GM12874 (cell line): ENCODE results near the gene C1GALT1C1.

Experiments used
- TF ChIP-seq, protein P1 (sequence below): IDR thresholded peaks from 2 replicates; pipeline ENCODE4 v1.5.1; 2011; ENCODE audit warnings: low read depth, mild to moderate bottlenecking, control low read depth, low read length, moderate library complexity; ENCODE audit not compliant: insufficient read depth

C1GALT1C1 gene

DNA sequence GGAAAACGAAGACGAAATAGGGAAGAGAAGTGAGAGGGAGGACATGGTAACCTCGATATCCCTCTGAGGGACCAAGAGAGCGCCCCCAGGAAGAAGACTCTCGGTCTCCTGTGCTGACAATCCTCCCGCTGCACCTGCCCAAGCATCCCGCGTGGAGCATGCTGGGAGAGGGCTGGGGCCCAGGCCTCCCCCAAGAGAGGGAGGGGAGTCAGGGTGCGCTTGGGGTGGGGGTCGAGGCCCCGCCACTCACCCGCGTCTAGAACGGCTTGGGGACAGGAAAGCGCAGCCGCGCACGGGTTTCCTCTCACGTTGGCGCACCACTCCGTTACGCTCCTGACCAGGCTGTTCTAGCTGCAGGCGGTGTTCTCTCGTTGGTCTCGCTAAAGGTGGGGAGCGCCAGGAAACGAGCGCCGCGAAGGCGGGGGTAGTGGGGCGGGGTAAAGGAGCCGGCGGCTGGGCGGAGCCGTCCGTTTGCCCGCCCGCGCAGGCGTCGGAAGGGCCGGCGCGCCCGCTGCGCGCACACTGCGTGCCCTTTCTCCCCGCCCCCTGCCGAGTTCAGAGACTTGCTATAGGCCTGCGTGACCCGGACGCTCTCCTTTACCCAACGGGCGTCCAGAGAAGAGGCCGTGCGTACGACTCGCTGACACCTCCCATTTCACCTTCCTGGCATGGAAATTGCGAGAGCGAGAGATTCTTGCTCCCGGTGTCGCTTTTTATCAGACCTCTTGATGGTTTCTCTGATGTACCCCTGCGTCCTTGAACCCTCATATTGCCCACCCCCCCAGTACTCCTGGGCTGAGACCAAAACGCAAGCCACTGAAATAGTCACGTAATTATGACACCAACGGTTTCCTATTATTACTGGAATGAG lies at the start of gene C1GALT1C1:
TSS of gene C1GALT1C1 (minus strand) at position 388 of the 871 bp plus-strand sequence. CDS start 2,888 bp downstream, outside the sequence.
- TF ChIP-seq, protein P1, sequence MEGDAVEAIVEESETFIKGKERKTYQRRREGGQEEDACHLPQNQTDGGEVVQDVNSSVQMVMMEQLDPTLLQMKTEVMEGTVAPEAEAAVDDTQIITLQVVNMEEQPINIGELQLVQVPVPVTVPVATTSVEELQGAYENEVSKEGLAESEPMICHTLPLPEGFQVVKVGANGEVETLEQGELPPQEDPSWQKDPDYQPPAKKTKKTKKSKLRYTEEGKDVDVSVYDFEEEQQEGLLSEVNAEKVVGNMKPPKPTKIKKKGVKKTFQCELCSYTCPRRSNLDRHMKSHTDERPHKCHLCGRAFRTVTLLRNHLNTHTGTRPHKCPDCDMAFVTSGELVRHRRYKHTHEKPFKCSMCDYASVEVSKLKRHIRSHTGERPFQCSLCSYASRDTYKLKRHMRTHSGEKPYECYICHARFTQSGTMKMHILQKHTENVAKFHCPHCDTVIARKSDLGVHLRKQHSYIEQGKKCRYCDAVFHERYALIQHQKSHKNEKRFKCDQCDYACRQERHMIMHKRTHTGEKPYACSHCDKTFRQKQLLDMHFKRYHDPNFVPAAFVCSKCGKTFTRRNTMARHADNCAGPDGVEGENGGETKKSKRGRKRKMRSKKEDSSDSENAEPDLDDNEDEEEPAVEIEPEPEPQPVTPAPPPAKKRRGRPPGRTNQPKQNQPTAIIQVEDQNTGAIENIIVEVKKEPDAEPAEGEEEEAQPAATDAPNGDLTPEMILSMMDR: no peak

GRCh38 chrX:120677004-120677652 lies 47.3 kb upstream of the C1GALT1C1 start:
- TF ChIP-seq, protein P1: no peak

DNA sequence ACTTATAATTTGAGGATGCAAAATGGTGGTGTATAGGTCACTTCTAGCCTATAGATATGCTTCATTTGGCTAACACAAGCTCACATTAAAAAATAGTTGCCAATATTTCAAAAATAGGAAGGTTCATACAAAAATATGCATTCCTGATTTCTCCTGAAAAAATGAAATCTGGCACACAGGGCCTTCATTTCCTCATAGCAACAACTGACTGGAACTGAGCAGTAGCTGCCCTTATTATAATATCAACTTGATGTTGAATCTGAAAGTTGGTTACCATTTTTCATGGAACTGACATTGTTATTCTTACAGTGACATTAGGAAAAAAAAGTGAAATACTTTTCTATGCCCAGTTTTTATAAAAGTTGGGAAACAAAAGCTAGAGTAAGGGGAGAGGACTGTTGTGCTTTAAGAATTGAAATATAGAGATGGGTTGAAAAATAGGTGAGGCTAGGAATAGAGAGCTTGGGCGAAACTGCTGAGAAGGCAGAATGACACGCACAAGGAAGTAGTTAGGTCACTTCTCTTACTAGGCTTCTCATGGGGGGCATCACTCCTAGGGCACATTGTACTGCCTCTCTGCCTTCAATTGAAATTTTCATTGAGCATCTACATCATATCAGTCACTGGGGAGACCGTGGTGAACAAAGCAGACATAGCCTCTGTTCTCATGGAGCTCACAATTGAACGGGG lies 43.1 kb upstream of the C1GALT1C1 start:
- TF ChIP-seq, protein P1: no peak

- TF ChIP-seq, protein P1: no peak
Measured at GRCh38 chrX:120672389-120672788, 42.5 kb upstream of the C1GALT1C1 start.

DNA sequence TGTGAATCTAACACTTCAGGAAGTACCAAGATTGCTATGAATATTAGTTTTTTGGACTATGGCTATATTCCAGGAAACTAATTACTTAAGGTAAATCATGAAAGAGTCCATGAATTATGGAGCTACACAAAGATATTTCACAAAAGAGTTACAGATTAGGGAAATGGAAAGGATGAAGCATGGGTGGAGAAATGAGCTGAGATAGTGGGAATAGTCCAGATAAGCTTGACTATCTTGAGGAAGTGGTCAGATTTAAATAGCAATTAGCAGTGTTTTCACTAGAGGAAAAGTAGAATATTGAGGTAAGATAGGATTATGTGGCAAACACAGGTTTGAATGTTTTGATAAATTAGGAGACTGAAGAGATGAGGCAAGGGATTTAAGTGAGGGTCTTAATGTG lies 42.1 kb upstream of the C1GALT1C1 start:
- TF ChIP-seq, protein P1: no peak

DNA sequence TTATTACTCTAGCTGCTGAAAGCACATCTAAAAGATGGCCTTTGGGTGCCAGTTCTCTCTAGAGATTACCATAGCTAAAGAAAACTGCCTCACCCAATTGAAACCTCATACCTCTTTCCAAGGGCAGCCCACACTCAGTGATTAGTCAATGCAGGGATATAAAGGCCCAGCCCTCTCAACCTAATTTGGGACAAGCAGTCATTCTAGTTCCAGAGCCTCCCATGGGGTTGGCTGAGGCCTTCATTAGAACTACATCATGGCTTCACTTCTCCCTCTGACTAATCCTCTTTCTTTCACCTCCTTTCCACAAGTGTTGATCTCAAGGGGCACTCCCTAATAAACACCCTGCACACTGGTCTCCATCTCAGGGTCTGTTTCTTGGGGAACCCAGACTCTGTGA lies 38.5 kb upstream of the C1GALT1C1 start:
- TF ChIP-seq, protein P1: no peak

GRCh38 chrX:120664081-120664480 lies 34.2 kb upstream of the C1GALT1C1 start:
- TF ChIP-seq, protein P1: no peak
